PC-9 (cell line): ENCODE results near the gene RPS6KA4. TPM values are rescaled to one million over a fixed set of nuclear protein-coding genes. Genes with fewer than 3 reads are reported as not detected.

ENCODE experiments used
- BruUV-seq: library from RNA; stranded (reverse); fragments of 400-500 nt; replicated peaks from 2 replicates; lab custom pipeline; 2021; lab: Mats Ljungman, UMichigan
- CTCF ChIA-PET: fragments of 300-600 bp; sonication (Branson Sonifier 250); formaldehyde crosslinking; loops from one replicate; lab custom pipeline; 2022; ENCODE audit warnings: antibody characterized with exemption; lab: Charles Lee
- POLR2A ChIA-PET: fragments of 300-600 bp; sonication (Branson Sonifier 250); formaldehyde crosslinking; loops from one replicate; lab custom pipeline; 2022; ENCODE audit warnings: antibody characterized with exemption; ENCODE audit not compliant: unreplicated experiment; lab: Charles Lee
- DNase-seq, 2 experiments: peaks; one replicate each; pipeline versions ENCODE4 v3.0.0 to v3.0.0-alpha.2; 2015 to 2022; ENCODE audit warnings: mixed read lengths in 1 of 2
- H2AFZ ChIP-seq: fragments of 200-600 bp; sonication (generic); 2 replicates; pipeline ENCODE4 v1.8.1; 2017; ENCODE audit warnings: antibody characterized with exemption
- H3F3A ChIP-seq: fragments of 200-600 bp; sonication (generic); 2 replicates; pipeline ENCODE4 v1.8.1; 2017; ENCODE audit warnings: antibody characterized with exemption, mild to moderate bottlenecking, low read depth; ENCODE audit not compliant: insufficient read depth
- H3K27ac ChIP-seq: fragments of 200-600 bp; sonication (generic); 2 replicates; pipeline ENCODE4 v1.6.1; 2016; ENCODE audit warnings: mixed run types
- H3K27me3 ChIP-seq: fragments of 200-600 bp; sonication (generic); 2 replicates; pipeline ENCODE4 v1.6.1; 2016; ENCODE audit warnings: low read depth, mixed run types; ENCODE audit not compliant: insufficient read depth
- H3K36me3 ChIP-seq: fragments of 200-600 bp; sonication (generic); 2 replicates; pipeline ENCODE4 v1.6.1; 2016; ENCODE audit warnings: low read depth, mixed run types
- H3K4me1 ChIP-seq: fragments of 200-600 bp; sonication (generic); replicated peaks from 2 replicates; pipeline ENCODE4 v1.6.1; 2016; ENCODE audit warnings: mixed run types; ENCODE audit not compliant: insufficient read depth
- H3K4me2 ChIP-seq: fragments of 200-600 bp; sonication (generic); 2 replicates; pipeline ENCODE4 v1.6.1; 2017; ENCODE audit warnings: mixed run types
- H3K4me3 ChIP-seq: fragments of 200-600 bp; sonication (generic); 2 replicates; pipeline ENCODE4 v1.6.1; 2016; ENCODE audit warnings: mixed run types
- H3K79me2 ChIP-seq: fragments of 200-600 bp; sonication (generic); 2 replicates; pipeline ENCODE4 v1.6.1; 2017; ENCODE audit warnings: low read depth, mixed run types
- H3K9me2 ChIP-seq: fragments of 200-600 bp; sonication (generic); 2 replicates; pipeline ENCODE4 v1.8.1; 2017; ENCODE audit warnings: mild to moderate bottlenecking; ENCODE audit not compliant: insufficient read depth
- H3K9me3 ChIP-seq: fragments of 200-600 bp; sonication (generic); 2 replicates; pipeline ENCODE4 v1.8.1; 2016; ENCODE audit warnings: low read depth; ENCODE audit not compliant: insufficient read depth
- H4K20me1 ChIP-seq: fragments of 200-600 bp; sonication (generic); 2 replicates; pipeline ENCODE4 v1.8.1; 2017; ENCODE audit not compliant: insufficient read depth
- CTCF ChIP-seq: fragments of 200-600 bp; sonication (generic); conservative IDR thresholded peaks from 2 replicates; pipeline ENCODE4 v1.6.1; 2017; ENCODE audit warnings: mixed run types, antibody characterized with exemption, mild to moderate bottlenecking, moderate library complexity
- EZH2 ChIP-seq: fragments of 200-600 bp; sonication (generic); IDR thresholded peaks from 2 replicates; pipeline ENCODE4 v1.8.0; 2017; ENCODE audit warnings: antibody characterized with exemption, low read depth
- intact Hi-C: fragments of 100-400 bp; cut with micrococcal nuclease; formaldehyde crosslinking; loops from one replicate; pipeline ENCODE4 v1.10.0; 2022; ENCODE audit not compliant: unreplicated experiment
- total RNA-seq: library from RNA; stranded (reverse); gene quantifications from 2 replicates; pipeline ENCODE4 v1.2.3, GENCODE V29; 2021

RPS6KA4 gene
- total RNA-seq, 1 experiment from 2014 or later, result 64.3 TPM

- intact Hi-C loops, result no loop called here
- Histone ChIP-seq H3K27me3 (no peaks in the 10 kb centered on the region), H3K4me2 (no peak overlapping the region), H3K79me2 (no peaks in the 10 kb centered on the region), H3K9me3 (no peaks in the 10 kb centered on the region), H3F3A (peaks cover 22% of the 10 kb centered on the region; the same call in 1 of the 2 replicates), H3K36me3 (no peaks in the 10 kb centered on the region), H4K20me1 (no peaks in the 10 kb centered on the region), H3K4me3 (no peak overlapping the region), H3K9me2 (no peaks in the 10 kb centered on the region), H3K27ac (no peak overlapping the region), H3K4me1 (peaks cover 30% of the 10 kb centered on the region), H2AFZ (no peak overlapping the region)
- POLR2A ChIA-PET, result no interaction called here
- BruUV-seq, result no TSS peak
- CTCF ChIA-PET, result interaction anchor here (1.6 kb wide), 1 partner anchor 105 kb away, joined by 3 read pairs; no protein-coding TSS in a partner anchor
- peak in 1 of 2 experiments; percentile 41 for DNase-seq
- TF ChIP-seq CTCF, result peak; percentile 50; the same call in 1 of the 2 replicates
- TF ChIP-seq EZH2, result no peak
These were observed 15.0 kb upstream of the RPS6KA4 start for GRCh38 chr11:64343767-64344559.

- Histone ChIP-seq H2AFZ (no peak overlapping the region), H3K27ac (no peak overlapping the region), H3K79me2 (no peaks in the 10 kb centered on the region), H3K9me2 (no peaks in the 10 kb centered on the region), H3K4me2 (no peak overlapping the region), H3K36me3 (no peaks in the 10 kb centered on the region), H3F3A (peaks cover 14% of the 10 kb centered on the region; the same call in 1 of the 2 replicates), H4K20me1 (no peaks in the 10 kb centered on the region), H3K4me3 (no peak overlapping the region), H3K4me1 (peaks cover 24% of the 10 kb centered on the region), H3K27me3 (no peaks in the 10 kb centered on the region), H3K9me3 (no peaks in the 10 kb centered on the region)
- DNase-seq, result no peak
- ChIA-PET CTCF (interaction anchor here (0.6 kb wide), 1 partner anchor 78 kb away, joined by 3 read pairs; no protein-coding TSS in a partner anchor), POLR2A (no interaction called here)
- intact Hi-C loops, result no loop called here
- no peak for TF ChIP-seq CTCF
- no peak for TF ChIP-seq EZH2
- no TSS peak for BruUV-seq
These were observed 14.2 kb upstream of the RPS6KA4 start for GRCh38 chr11:64344787-64345186.

- DNase-seq, result peak; percentile 24 to 76
- CTCF ChIA-PET, result interaction anchor here (1.6 kb wide), 1 partner anchor 30 kb away, joined by 3 read pairs; the partner anchor contains the start of genes PRDX5 and TRMT112
- Histone ChIP-seq H3F3A (peaks cover 20% of the 10 kb centered on the region; the same call in 1 of the 2 replicates), H3K9me3 (no peaks in the 10 kb centered on the region), H3K9me2 (no peaks in the 10 kb centered on the region), H3K27ac (peak overlapping the region; percentile 59), H3K79me2 (no peaks in the 10 kb centered on the region), H3K4me2 (peak overlapping the region; percentile 31), H3K4me1 (peaks cover 19% of the 10 kb centered on the region), H3K4me3 (no peak overlapping the region), H3K27me3 (no peaks in the 10 kb centered on the region), H3K36me3 (no peaks in the 10 kb centered on the region), H4K20me1 (no peaks in the 10 kb centered on the region), H2AFZ (no peak overlapping the region)
- POLR2A ChIA-PET, result no interaction called here
- intact Hi-C loops, result no loop called here
- TF ChIP-seq EZH2 (no peak), CTCF (no peak)
- no TSS peak for BruUV-seq
These were observed 11.6 kb upstream of the RPS6KA4 start for GRCh38 chr11:64347193-64347867.
